Epithelial cell of esophagus (primary cell): ENCODE data around the gene NRN1L.
A peak's percentile ranks its signal among the peaks of the same experiment; 100 is the strongest.

ENCODE experiments used
- DNase-seq: peaks from one replicate; pipeline ENCODE4 v3.0.0; 2010; ENCODE audit warnings: low read depth
- H3K4me3 ChIP-seq: 2 replicates; pipeline ENCODE4 v1.5.1; 2011; ENCODE audit warnings: mild to moderate bottlenecking, low read length, control low read depth
- TF ChIP-seq, protein P1 (sequence below): IDR thresholded peaks from 2 replicates; pipeline ENCODE4 v1.5.1; 2011; ENCODE audit warnings: low read depth, mild to moderate bottlenecking, low read length, control low read depth, inconsistent platforms; ENCODE audit not compliant: insufficient read depth; ENCODE audit errors: missing control alignments

Gene NRN1L

GRCh38 chr16:67853670-67854069 lies 31.0 kb upstream of the NRN1L start:
- TF ChIP-seq, protein P1, sequence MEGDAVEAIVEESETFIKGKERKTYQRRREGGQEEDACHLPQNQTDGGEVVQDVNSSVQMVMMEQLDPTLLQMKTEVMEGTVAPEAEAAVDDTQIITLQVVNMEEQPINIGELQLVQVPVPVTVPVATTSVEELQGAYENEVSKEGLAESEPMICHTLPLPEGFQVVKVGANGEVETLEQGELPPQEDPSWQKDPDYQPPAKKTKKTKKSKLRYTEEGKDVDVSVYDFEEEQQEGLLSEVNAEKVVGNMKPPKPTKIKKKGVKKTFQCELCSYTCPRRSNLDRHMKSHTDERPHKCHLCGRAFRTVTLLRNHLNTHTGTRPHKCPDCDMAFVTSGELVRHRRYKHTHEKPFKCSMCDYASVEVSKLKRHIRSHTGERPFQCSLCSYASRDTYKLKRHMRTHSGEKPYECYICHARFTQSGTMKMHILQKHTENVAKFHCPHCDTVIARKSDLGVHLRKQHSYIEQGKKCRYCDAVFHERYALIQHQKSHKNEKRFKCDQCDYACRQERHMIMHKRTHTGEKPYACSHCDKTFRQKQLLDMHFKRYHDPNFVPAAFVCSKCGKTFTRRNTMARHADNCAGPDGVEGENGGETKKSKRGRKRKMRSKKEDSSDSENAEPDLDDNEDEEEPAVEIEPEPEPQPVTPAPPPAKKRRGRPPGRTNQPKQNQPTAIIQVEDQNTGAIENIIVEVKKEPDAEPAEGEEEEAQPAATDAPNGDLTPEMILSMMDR: no peak
- no peak overlapping the region for H3K4me3 ChIP-seq
- DNase-seq: no peak

- DNase-seq: no peak
- TF ChIP-seq, protein P1: no peak
- H3K4me3 ChIP-seq: no peak overlapping the region
Measured at GRCh38 chr16:67855789-67856188, 28.9 kb upstream of the NRN1L start.

- TF ChIP-seq, protein P1: no peak
- no peak for DNase-seq
- no peak overlapping the region for H3K4me3 ChIP-seq
Measured at GRCh38 chr16:67856927-67857546, 27.6 kb upstream of the NRN1L start.

DNA sequence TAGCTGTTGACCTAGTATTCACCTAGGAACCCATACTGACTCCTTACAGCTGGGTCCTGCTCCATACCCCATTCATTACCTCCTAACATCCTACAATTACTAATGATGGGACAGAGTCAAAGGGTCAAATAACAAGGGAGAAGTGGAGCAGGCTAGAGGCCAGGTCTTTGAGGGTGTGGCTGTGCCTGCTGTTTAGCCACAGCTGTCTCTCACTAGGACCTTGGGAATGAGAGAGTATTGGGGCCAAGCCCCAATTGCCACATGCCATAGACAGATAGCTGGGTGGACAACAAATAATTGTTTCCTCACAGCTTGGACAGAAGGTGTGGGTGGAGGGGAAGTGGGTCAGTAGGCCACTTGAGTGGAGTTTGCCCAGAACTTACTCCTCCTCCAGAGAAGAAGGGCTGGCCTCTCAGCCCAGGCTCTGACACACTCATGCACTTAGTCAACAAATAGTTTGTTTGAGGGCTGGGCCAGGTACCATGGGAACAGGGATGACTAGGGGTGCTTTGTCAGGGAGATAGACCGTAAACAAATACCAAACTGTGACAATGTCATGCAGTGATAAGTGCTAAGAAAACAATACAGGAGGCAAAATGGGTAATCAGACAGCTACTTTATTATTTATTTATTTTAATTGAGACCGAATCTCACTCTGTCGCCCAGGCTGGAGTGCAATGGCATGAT lies 27.0 kb upstream of the NRN1L start:
- DNase-seq: peak; percentile 97
- TF ChIP-seq, protein P1: no peak
- no peak overlapping the region for H3K4me3 ChIP-seq

- no peak for DNase-seq
- TF ChIP-seq, protein P1: no peak
- H3K4me3 ChIP-seq: no peak overlapping the region
Measured at GRCh38 chr16:67858500-67858899, 26.2 kb upstream of the NRN1L start.

- TF ChIP-seq, protein P1: no peak
- DNase-seq: peak; percentile 86
- no peak overlapping the region for H3K4me3 ChIP-seq
Measured at GRCh38 chr16:67860589-67861398, 23.9 kb upstream of the NRN1L start.
